Esophagus muscularis mucosa (tissue), 3 donors: ENCODE results near the gene GPS2.

Source experiments
- CTCF ChIP-seq, 3 experiments: fragments of 200-600 bp in 2 of 3; fragments of 450-650 bp in 1 of 3; sonication (generic) in 2 of 3; IDR thresholded peaks; one replicate each; pipeline ENCODE4 v1.5.1; 2017 to 2019; ENCODE audit warnings: antibody characterized with exemption in 3 of 3, mild to moderate bottlenecking in 2 of 3, moderate library complexity in 1 of 3
- POLR2A ChIP-seq: fragments of 450-650 bp; IDR thresholded peaks from one replicate; pipeline ENCODE4 v1.6.1; 2017; ENCODE audit warnings: antibody characterized with exemption, moderate library complexity, mild to moderate bottlenecking, low read depth

DNA sequence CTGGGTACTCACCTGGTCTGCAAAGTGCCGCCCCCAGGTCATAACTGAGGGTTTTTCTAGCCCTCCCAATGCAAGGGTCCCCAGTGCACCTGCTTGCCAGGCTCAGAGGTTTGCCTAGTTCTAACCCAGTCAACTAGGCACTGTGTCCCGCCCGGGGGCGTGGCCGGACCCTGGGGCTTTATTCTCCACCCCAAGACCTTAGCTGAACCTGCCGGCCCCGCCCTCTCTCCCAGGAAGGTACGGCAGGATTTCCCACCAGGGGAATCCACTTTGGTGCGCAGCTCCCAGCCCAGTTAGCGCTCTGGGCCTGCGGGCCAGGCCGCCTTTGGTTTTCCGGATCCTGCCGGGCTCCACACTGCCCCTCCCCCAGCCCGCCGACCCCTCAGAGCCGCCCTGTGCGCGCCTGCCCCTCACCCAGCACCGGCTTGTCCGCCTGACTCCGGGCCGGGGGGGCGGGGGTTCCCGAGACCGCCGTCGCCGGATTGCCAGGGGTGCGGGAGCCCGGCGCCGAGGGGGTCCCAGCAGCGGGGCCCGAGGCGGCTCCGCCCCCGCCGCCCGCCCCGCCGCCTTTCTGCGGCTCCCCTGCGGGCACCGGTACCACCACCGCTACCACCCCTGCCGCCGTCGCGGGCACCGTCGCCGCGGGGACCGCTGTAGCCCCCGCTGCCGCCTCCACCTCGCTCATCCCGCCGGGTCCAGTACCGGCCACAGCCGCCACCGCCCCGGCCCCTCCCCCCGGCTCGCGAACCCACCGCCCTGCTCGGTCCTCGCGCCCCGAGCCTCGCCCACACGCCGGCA, 21.1 kb downstream of the GPS2 start:
- TF ChIP-seq POLR2A (no peak), CTCF (IDR thresholded peaks at IDR 0.05) (no peak)
